ENCODE measurements around the gene UNKL.
A peak's percentile ranks its signal among the peaks of the same experiment; 100 is the strongest.

UNKL gene

GRCh38 chr16:1383556-1383955 is 30.9 kb downstream of the UNKL start:
- peaks cover 11% of the 10 kb centered on the region for H3K4me1 ChIP-seq (ENCODE audit: control insufficient read depth, insufficient read depth, low read length)
- no peak overlapping the region for H3K9ac ChIP-seq (ENCODE audit: low read length)
- no peaks in the 10 kb centered on the region for H3K9me3 ChIP-seq (ENCODE audit: control insufficient read depth, low read length)
- H3K4me3 ChIP-seq (ENCODE audit: low read length), result no peak overlapping the region
- no peaks in the 10 kb centered on the region for H3K36me3 ChIP-seq (ENCODE audit: control insufficient read depth, insufficient read depth, low read length)
- H3K27me3 ChIP-seq (ENCODE audit: control insufficient read depth, insufficient read depth, low read length), result no peaks in the 10 kb centered on the region

GRCh38 chr16:1381612-1382406 is 32.7 kb downstream of the UNKL start:
- Histone ChIP-seq H3K4me1 (ENCODE audit: control insufficient read depth, insufficient read depth, low read length) (peaks cover 17% of the 10 kb centered on the region), H3K9me3 (ENCODE audit: control insufficient read depth, low read length) (no peaks in the 10 kb centered on the region), H3K4me3 (ENCODE audit: low read length) (no peak overlapping the region), H3K36me3 (ENCODE audit: control insufficient read depth, insufficient read depth, low read length) (no peaks in the 10 kb centered on the region), H3K27me3 (ENCODE audit: control insufficient read depth, insufficient read depth, low read length) (no peaks in the 10 kb centered on the region), H3K9ac (ENCODE audit: low read length) (no peak overlapping the region)

- no peak overlapping the region for H3K9ac ChIP-seq (ENCODE audit: low read length)
- H3K27me3 ChIP-seq (ENCODE audit: control insufficient read depth, insufficient read depth, low read length), result no peaks in the 10 kb centered on the region
- no peak overlapping the region for H3K4me3 ChIP-seq (ENCODE audit: low read length)
- no peaks in the 10 kb centered on the region for H3K36me3 ChIP-seq (ENCODE audit: control insufficient read depth, insufficient read depth, low read length)
- no peaks in the 10 kb centered on the region for H3K9me3 ChIP-seq (ENCODE audit: control insufficient read depth, low read length)
- peaks cover 17% of the 10 kb centered on the region for H3K4me1 ChIP-seq (ENCODE audit: control insufficient read depth, insufficient read depth, low read length)
These were observed 34.3 kb downstream of the UNKL start for GRCh38 chr16:1380195-1380594.

GRCh38 chr16:1379304-1380076 is 35.0 kb downstream of the UNKL start:
- peak overlapping the region; percentile 31 for H3K4me3 ChIP-seq (ENCODE audit: low read length)
- H3K9ac ChIP-seq (ENCODE audit: low read length), result no peak overlapping the region
- H3K4me1 ChIP-seq (ENCODE audit: control insufficient read depth, insufficient read depth, low read length), result peaks cover 17% of the 10 kb centered on the region
- H3K27me3 ChIP-seq (ENCODE audit: control insufficient read depth, insufficient read depth, low read length), result no peaks in the 10 kb centered on the region
- no peaks in the 10 kb centered on the region for H3K9me3 ChIP-seq (ENCODE audit: control insufficient read depth, low read length)
- H3K36me3 ChIP-seq (ENCODE audit: control insufficient read depth, insufficient read depth, low read length), result no peaks in the 10 kb centered on the region

GRCh38 chr16:1378804-1379303 is 35.6 kb downstream of the UNKL start:
- peak overlapping the region; percentile 31 for H3K4me3 ChIP-seq (ENCODE audit: low read length)
- no peaks in the 10 kb centered on the region for H3K36me3 ChIP-seq (ENCODE audit: control insufficient read depth, insufficient read depth, low read length)
- H3K27me3 ChIP-seq (ENCODE audit: control insufficient read depth, insufficient read depth, low read length), result no peaks in the 10 kb centered on the region
- H3K4me1 ChIP-seq (ENCODE audit: control insufficient read depth, insufficient read depth, low read length), result peaks cover 17% of the 10 kb centered on the region
- H3K9me3 ChIP-seq (ENCODE audit: control insufficient read depth, low read length), result no peaks in the 10 kb centered on the region
- H3K9ac ChIP-seq (ENCODE audit: low read length), result no peak overlapping the region

GRCh38 chr16:1378087-1378803 is 36.3 kb downstream of the UNKL start:
- H3K4me1 ChIP-seq (ENCODE audit: control insufficient read depth, insufficient read depth, low read length), result peaks cover 17% of the 10 kb centered on the region
- H3K27me3 ChIP-seq (ENCODE audit: control insufficient read depth, insufficient read depth, low read length), result no peaks in the 10 kb centered on the region
- no peak overlapping the region for H3K9ac ChIP-seq (ENCODE audit: low read length)
- H3K4me3 ChIP-seq (ENCODE audit: low read length), result peak overlapping the region; percentile 31
- no peaks in the 10 kb centered on the region for H3K36me3 ChIP-seq (ENCODE audit: control insufficient read depth, insufficient read depth, low read length)
- H3K9me3 ChIP-seq (ENCODE audit: control insufficient read depth, low read length), result no peaks in the 10 kb centered on the region

GRCh38 chr16:1377406-1378010 is 37.0 kb downstream of the UNKL start:
- Histone ChIP-seq H3K4me1 (ENCODE audit: control insufficient read depth, insufficient read depth, low read length) (peaks cover 17% of the 10 kb centered on the region), H3K36me3 (ENCODE audit: control insufficient read depth, insufficient read depth, low read length) (no peaks in the 10 kb centered on the region), H3K9ac (ENCODE audit: low read length) (no peak overlapping the region), H3K9me3 (ENCODE audit: control insufficient read depth, low read length) (no peaks in the 10 kb centered on the region), H3K27me3 (ENCODE audit: control insufficient read depth, insufficient read depth, low read length) (no peaks in the 10 kb centered on the region), H3K4me3 (ENCODE audit: low read length) (no peak overlapping the region)

GRCh38 chr16:1375741-1376410 is 38.6 kb downstream of the UNKL start:
- H3K9ac ChIP-seq (ENCODE audit: low read length), result no peak overlapping the region
- no peak overlapping the region for H3K4me3 ChIP-seq (ENCODE audit: low read length)
- H3K9me3 ChIP-seq (ENCODE audit: control insufficient read depth, low read length), result no peaks in the 10 kb centered on the region
- H3K27me3 ChIP-seq (ENCODE audit: control insufficient read depth, insufficient read depth, low read length), result no peaks in the 10 kb centered on the region
- H3K36me3 ChIP-seq (ENCODE audit: control insufficient read depth, insufficient read depth, low read length), result no peaks in the 10 kb centered on the region
- peaks cover 17% of the 10 kb centered on the region for H3K4me1 ChIP-seq (ENCODE audit: control insufficient read depth, insufficient read depth, low read length)

GRCh38 chr16:1375298-1375640 is 39.2 kb downstream of the UNKL start:
- Histone ChIP-seq H3K4me1 (ENCODE audit: control insufficient read depth, insufficient read depth, low read length) (peaks cover 17% of the 10 kb centered on the region), H3K9me3 (ENCODE audit: control insufficient read depth, low read length) (no peaks in the 10 kb centered on the region), H3K36me3 (ENCODE audit: control insufficient read depth, insufficient read depth, low read length) (no peaks in the 10 kb centered on the region), H3K4me3 (ENCODE audit: low read length) (no peak overlapping the region), H3K27me3 (ENCODE audit: control insufficient read depth, insufficient read depth, low read length) (no peaks in the 10 kb centered on the region), H3K9ac (ENCODE audit: low read length) (no peak overlapping the region)

GRCh38 chr16:1374418-1375297 is 39.8 kb downstream of the UNKL start:
- peaks cover 11% of the 10 kb centered on the region for H3K4me1 ChIP-seq (ENCODE audit: control insufficient read depth, insufficient read depth, low read length)
- H3K9ac ChIP-seq (ENCODE audit: low read length), result no peak overlapping the region
- H3K27me3 ChIP-seq (ENCODE audit: control insufficient read depth, insufficient read depth, low read length), result no peaks in the 10 kb centered on the region
- H3K4me3 ChIP-seq (ENCODE audit: low read length), result no peak overlapping the region
- H3K36me3 ChIP-seq (ENCODE audit: control insufficient read depth, insufficient read depth, low read length), result no peaks in the 10 kb centered on the region
- no peaks in the 10 kb centered on the region for H3K9me3 ChIP-seq (ENCODE audit: control insufficient read depth, low read length)
